HUES64 (cell line): ENCODE measurements around the gene RNASE13.
"Not testable (repeated sequence)": the region's sequence is repeated elsewhere in the genome, so short reads cannot be mapped to it uniquely, and the experiment has no call there.

ENCODE experiments used
- H3K27ac ChIP-seq: 2 replicates; pipeline ENCODE4 v1.7.0; 2013; ENCODE audit warnings: low read depth, low read length, inconsistent platforms
- H3K27me3 ChIP-seq: 2 replicates; pipeline ENCODE4 v1.6.1; 2013; ENCODE audit warnings: mild to moderate bottlenecking, low read length; ENCODE audit not compliant: insufficient read depth
- H3K36me3 ChIP-seq: 2 replicates; pipeline ENCODE4 v1.6.1; 2013; ENCODE audit warnings: mild to moderate bottlenecking, low read length; ENCODE audit not compliant: insufficient read depth
- H3K4me1 ChIP-seq: 2 replicates; pipeline ENCODE4 v1.6.1; 2013; ENCODE audit warnings: mild to moderate bottlenecking, low read length, moderate library complexity; ENCODE audit not compliant: insufficient read depth
- H3K4me3 ChIP-seq: 2 replicates; pipeline ENCODE4 v1.5.1; 2013; ENCODE audit warnings: mild to moderate bottlenecking, low read length, moderate library complexity
- H3K9ac ChIP-seq: 2 replicates; pipeline ENCODE4 v1.6.1; 2013; ENCODE audit warnings: mild to moderate bottlenecking, low read depth, low read length
- H3K9me3 ChIP-seq: 2 replicates; pipeline ENCODE4 v1.6.1; 2013; ENCODE audit warnings: low read depth, low read length; ENCODE audit not compliant: insufficient read depth
- WGBS: fragments of 150-250, 120-280 bp; methylation state at CpG from one replicate; pipeline ENCODE4 v1.1.7; 2013; ENCODE audit warnings: missing lambda C conversion rate; 5-methylcytosine and 5-hydroxymethylcytosine counted together

The RNASE13 gene

DNA sequence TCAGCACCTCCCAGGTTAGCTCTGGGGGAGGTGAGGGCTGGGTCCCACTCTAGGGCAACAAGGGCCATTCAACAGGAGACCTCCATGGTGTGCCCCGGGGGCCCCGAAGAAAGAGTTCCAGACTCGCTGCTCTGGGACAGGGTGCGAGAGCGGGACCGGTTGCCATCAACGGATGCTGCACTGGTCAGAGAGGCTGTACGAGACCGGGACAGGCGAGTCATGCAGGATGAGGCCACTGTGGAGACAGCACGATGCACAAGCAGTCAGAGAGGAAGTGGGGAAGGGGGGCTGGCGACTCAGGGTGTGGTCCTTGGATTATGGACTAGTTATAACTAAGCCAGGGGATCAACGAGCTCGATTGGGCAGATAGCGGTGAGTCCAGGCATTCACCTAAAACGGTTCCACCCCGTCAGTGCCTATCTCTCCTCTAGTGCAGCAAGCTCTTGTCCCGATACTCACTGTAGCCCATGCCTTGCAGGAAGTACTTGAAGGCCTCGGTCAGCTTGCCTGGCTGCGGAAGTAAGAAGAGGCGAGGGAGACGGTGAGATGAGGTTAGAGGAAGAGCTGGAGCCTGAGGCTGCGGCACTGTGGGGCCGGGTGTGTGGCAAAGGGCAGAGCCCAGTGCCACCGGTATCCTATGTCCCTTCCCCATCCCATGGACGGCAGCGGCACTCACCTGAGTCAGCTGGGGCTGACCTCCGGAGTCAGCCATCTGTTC lies 16.9 kb downstream of the RNASE13 start:
- WGBS: 88% methylated on average over 28 of the region's 28 CpGs
- Histone ChIP-seq H3K4me1 (peaks cover 4% of the 10 kb centered on the region; the same call in 1 of the 2 replicates), H3K27me3 (peaks cover 10% of the 10 kb centered on the region), H3K4me3 (no peak overlapping the region), H3K36me3 (no peaks in the 10 kb centered on the region; the same call in 1 of the 2 replicates), H3K9ac (no peak overlapping the region), H3K9me3 (no peaks in the 10 kb centered on the region), H3K27ac (no peak overlapping the region)

GRCh38 chr14:21016413-21017190 lies 18.0 kb downstream of the RNASE13 start:
- 87% methylated on average over 9 of the region's 9 CpGs for WGBS
- Histone ChIP-seq H3K9me3 (no peaks in the 10 kb centered on the region), H3K27ac (no peak overlapping the region), H3K4me1 (peaks cover 4% of the 10 kb centered on the region; the same call in 1 of the 2 replicates), H3K27me3 (0 out of 2 replicates have a peak, but pooled peaks cover 3% of the 10 kb centered on the region), H3K36me3 (no peaks in the 10 kb centered on the region; the same call in 1 of the 2 replicates), H3K4me3 (no peak overlapping the region), H3K9ac (no peak overlapping the region)

DNA sequence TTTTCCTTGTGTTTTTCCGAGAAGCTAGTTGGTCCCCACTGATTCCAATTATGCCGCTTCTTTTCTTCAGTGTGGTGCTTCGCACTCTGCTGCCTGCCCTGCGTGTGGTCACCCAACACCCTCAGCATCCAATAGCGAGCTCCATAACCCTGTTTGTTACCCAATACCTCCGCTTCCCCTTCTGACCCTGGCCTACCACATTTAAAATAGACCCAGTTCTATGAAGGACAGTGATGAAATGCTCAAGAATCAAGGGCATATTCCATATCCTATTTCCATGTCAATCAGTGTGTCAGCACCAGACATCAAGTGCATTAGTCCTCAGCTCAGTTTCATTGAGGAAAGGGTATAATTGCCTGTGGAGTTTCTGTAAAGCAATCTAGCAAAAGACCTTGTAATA lies 19.3 kb downstream of the RNASE13 start:
- H3K4me1 ChIP-seq: peaks cover 4% of the 10 kb centered on the region; the same call in 1 of the 2 replicates
- no peak overlapping the region for H3K27ac ChIP-seq
- 86% methylated on average over 6 of the region's 6 CpGs for WGBS

GRCh38 chr14:21014761-21015190 lies 19.8 kb downstream of the RNASE13 start:
- Histone ChIP-seq H3K9me3 (no peaks in the 10 kb centered on the region), H3K4me3 (no peak overlapping the region), H3K36me3 (no peaks in the 10 kb centered on the region; the same call in 1 of the 2 replicates), H3K27ac (no peak overlapping the region), H3K4me1 (peaks cover 4% of the 10 kb centered on the region; the same call in 1 of the 2 replicates), H3K27me3 (0 out of 2 replicates have a peak, but pooled peaks cover 3% of the 10 kb centered on the region), H3K9ac (no peak overlapping the region)
- 2% methylated on average over 4 of the region's 4 CpGs for WGBS

More for the DNA sequence above, 19.3 kb downstream of the RNASE13 start:
- no peak overlapping the region for H3K4me3 ChIP-seq
- 0 out of 2 replicates have a peak, but pooled peaks cover 3% of the 10 kb centered on the region for H3K27me3 ChIP-seq
- no peaks in the 10 kb centered on the region for H3K9me3 ChIP-seq
- H3K36me3 ChIP-seq: no peaks in the 10 kb centered on the region; the same call in 1 of the 2 replicates
- no peak overlapping the region for H3K9ac ChIP-seq

DNA sequence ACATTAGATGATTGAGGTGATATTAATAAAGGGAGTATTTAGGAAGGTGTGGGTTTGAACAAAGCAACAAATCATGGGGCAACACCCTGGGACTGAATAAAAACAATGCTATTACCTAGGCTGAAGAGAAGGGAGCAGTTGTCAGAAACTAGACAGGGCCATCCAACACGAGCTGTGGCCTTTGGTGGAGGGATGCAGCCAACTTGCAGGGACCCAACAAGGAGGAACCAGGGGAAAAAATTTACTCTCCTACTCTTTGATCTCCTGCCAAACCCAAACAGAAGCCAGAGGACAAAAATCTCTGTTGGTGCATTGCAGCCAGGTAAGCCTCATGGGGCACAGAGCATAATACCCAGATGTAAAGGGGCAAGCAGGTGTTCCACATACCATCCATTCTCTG lies 23.5 kb downstream of the RNASE13 start:
- H3K27ac ChIP-seq: no peak overlapping the region
- H3K9ac ChIP-seq: no peak overlapping the region
- WGBS: 71% methylated on average over 1 of the region's 1 CpG
- no peak overlapping the region for H3K4me3 ChIP-seq
- 0 out of 2 replicates have a peak, but pooled peaks cover 3% of the 10 kb centered on the region for H3K27me3 ChIP-seq
- no peaks in the 10 kb centered on the region for H3K36me3 ChIP-seq
- no peaks in the 10 kb centered on the region for H3K9me3 ChIP-seq
- peaks cover 9% of the 10 kb centered on the region for H3K4me1 ChIP-seq

DNA sequence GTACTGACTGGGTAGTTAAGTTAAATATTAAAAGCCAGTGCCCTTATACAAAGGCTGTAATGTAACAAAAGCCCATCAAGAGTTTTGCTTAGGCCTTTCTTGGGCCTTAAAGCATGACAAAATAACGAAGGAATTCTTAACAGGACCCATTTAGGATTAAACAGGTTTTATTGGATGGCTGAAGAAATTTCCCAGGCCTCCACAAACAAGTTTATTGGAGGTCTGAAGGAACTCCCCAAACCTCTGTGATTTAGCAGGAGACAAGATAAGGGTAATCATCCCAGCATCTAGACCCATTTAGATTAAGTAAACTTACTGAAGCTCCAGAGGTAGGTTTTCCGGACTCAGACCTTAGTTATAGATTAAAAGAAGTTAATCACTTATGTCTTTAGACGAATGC lies 24.9 kb downstream of the RNASE13 start:
- not testable (repeated sequence) for H3K27me3 ChIP-seq, H3K9ac ChIP-seq, H3K4me1 ChIP-seq, H3K36me3 ChIP-seq, H3K4me3 ChIP-seq, H3K9me3 ChIP-seq, H3K27ac ChIP-seq
- 83% methylated on average over 1 of the region's 3 CpGs for WGBS

DNA sequence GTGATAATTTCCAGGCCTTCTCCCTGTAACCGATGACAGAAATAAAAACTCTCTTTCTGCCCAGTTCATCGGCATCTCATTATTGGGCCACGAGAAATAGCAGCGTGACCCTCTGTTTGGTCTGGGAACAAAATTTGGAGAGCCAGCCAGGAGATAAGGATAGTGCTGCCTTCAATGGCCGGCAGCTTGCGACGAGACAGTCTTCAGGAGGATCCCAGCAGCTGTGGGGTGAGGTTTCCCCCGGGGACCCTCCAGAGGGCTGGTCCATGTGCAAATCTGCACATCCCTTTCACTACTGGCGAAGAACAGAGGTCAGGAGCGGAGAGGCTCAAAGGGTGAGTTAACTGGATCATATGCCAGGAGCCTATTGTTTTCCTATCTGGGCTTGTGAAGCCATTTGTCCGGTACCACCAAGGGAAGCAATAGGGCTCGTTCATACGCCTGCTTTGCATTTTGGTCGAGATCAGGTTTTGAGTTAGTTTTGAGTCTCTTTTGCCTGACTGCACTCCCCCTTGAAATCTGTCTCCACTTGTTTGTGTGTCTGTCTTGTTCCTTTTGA lies 30.7 kb downstream of the RNASE13 start:
- WGBS: 93% methylated on average over 14 of the region's 14 CpGs
- peaks cover 1% of the 10 kb centered on the region for H3K4me1 ChIP-seq
- no peaks in the 10 kb centered on the region for H3K36me3 ChIP-seq
- H3K4me3 ChIP-seq: no peak overlapping the region
- no peak overlapping the region for H3K27ac ChIP-seq
- H3K9ac ChIP-seq: no peak overlapping the region
- no peaks in the 10 kb centered on the region for H3K9me3 ChIP-seq
- H3K27me3 ChIP-seq: no peaks in the 10 kb centered on the region

GRCh38 chr14:21001218-21001617 lies 33.4 kb downstream of the RNASE13 start:
- H3K9ac ChIP-seq: no peak overlapping the region
- no peak overlapping the region for H3K27ac ChIP-seq
- H3K4me3 ChIP-seq: no peak overlapping the region
- peaks cover 10% of the 10 kb centered on the region for H3K4me1 ChIP-seq
- WGBS: 82% methylated on average over 5 of the region's 7 CpGs
- H3K36me3 ChIP-seq: peaks cover 15% of the 10 kb centered on the region
- no peaks in the 10 kb centered on the region for H3K27me3 ChIP-seq
- no peaks in the 10 kb centered on the region for H3K9me3 ChIP-seq

DNA sequence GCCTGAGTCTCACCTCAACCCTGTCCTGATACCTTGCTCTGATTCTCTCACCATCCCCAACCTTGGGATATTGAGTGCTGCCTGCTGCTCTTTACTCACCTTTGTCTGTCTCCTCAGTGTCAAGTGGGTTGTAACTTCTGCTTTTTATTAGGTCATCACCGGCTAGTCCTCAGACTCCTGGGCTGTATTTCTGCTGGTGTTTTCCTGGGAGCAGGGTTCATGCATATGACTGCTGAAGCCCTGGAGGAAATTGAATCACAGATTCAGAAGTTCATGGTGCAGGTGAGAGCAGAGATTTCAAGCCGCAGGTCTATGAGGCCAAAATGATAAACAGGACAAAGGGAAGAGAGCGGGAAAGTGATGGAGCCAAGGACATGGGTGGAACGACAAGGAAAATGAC lies 35.0 kb downstream of the RNASE13 start:
- 90% methylated on average over 4 of the region's 4 CpGs for WGBS
- no peak overlapping the region for H3K9ac ChIP-seq
- H3K4me1 ChIP-seq: peaks cover 10% of the 10 kb centered on the region
- H3K4me3 ChIP-seq: no peak overlapping the region
- H3K27ac ChIP-seq: no peak overlapping the region
- no peaks in the 10 kb centered on the region for H3K9me3 ChIP-seq
- H3K27me3 ChIP-seq: no peaks in the 10 kb centered on the region
- peaks cover 31% of the 10 kb centered on the region for H3K36me3 ChIP-seq

GRCh38 chr14:20998674-20999366 lies 35.8 kb downstream of the RNASE13 start, which contains the start of gene SLC39A2:
Gene SLC39A2 (plus strand): TSS chr14:20999293. CDS start chr14:20999447, 154 bp downstream.
- Histone ChIP-seq H3K9me3 (no peaks in the 10 kb centered on the region), H3K27me3 (no peaks in the 10 kb centered on the region), H3K27ac (no peak within 1 kb of the TSS; the same call in 1 of the 2 replicates), H3K9ac (no peak within 1 kb of the TSS), H3K36me3 (peaks cover 39% of the 10 kb centered on the region), H3K4me3 (peak within 1 kb of the TSS; percentile 23; the same call in 1 of the 2 replicates), H3K4me1 (peaks cover 10% of the 10 kb centered on the region)
- 26% methylated on average over 6 of the region's 6 CpGs for whole genome bisulfite sequencing
